ENCODE measurements around the gene C5. TPM values are rescaled to one million over a fixed set of nuclear protein-coding genes. Genes with fewer than 3 reads are reported as not detected.

The C5 gene
- polyA plus RNA-seq, 1 of the 3 experiments (the other 2 are of a cell fraction): 1.8 TPM

DNA sequence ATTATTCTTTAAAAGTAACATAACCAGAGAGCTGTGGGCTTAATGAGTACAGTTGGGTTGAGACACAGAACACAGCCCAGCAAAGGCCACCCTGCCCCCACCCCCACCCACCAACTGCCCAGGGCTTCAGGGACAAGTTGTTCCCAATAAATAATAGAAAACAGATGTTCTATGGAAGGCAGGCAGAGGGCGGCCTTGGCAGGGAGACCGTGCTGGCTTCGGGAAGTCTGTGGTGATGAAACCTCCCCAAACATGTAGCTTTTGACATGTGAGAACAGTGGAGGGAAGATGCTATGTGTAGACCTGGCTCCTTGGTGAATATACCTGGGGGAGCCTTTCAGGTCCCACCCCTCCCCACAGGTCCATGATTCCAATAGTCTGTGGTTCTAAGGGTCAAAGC is 133.5 kb downstream of the C5 start:
- TF ChIP-seq POLR2AphosphoS5 (IDR thresholded peaks at IDR 0.05; ENCODE audit: low read depth, low read length) (no peak), NFIC (IDR thresholded peaks at IDR 0.05; ENCODE audit: borderline replicate concordance) (peak; percentile 22; the same call in 1 of the 2 replicates), EP300 (IDR thresholded peaks at IDR 0.05; ENCODE audit: borderline replicate concordance in 1 of 2, low read depth in 1 of 2, low read length in 1 of 2) (peak in 1 of 2 experiments; percentile 63; a peak in 1 of 4 replicates), ELF1 (IDR thresholded peaks at IDR 0.05) (no peak), TCF12 (IDR thresholded peaks at IDR 0.05) (peak; percentile 89), TAF1 (IDR thresholded peaks at IDR 0.05; ENCODE audit: borderline replicate concordance, low read depth, low read length) (no peak), RAD21 (IDR thresholded peaks at IDR 0.05; ENCODE audit: low read length) (peak; percentile 52), CHD2 (IDR thresholded peaks at IDR 0.05; ENCODE audit: low read length, partially characterized antibody) (peak; percentile 55), SIN3A (IDR thresholded peaks at IDR 0.05; ENCODE audit: borderline replicate concordance, low read depth, low read length) (no peak), RXRA (IDR thresholded peaks at IDR 0.05; ENCODE audit: borderline replicate concordance, low read depth) (no peak), TEAD4 (IDR thresholded peaks at IDR 0.05; ENCODE audit: borderline replicate concordance, insufficient read depth) (no peak), FOXM1 (IDR thresholded peaks at IDR 0.05; ENCODE audit: low read depth) (no peak), RCOR1 (IDR thresholded peaks at IDR 0.05; ENCODE audit: low read length) (no peak), NRF1 (IDR thresholded peaks at IDR 0.05; ENCODE audit: low read depth, low read length) (no peak), EZH2phosphoT487 (IDR thresholded peaks at IDR 0.05; ENCODE audit: borderline replicate concordance, low read depth) (no peak)
- TF ChIP-seq, protein P1, sequence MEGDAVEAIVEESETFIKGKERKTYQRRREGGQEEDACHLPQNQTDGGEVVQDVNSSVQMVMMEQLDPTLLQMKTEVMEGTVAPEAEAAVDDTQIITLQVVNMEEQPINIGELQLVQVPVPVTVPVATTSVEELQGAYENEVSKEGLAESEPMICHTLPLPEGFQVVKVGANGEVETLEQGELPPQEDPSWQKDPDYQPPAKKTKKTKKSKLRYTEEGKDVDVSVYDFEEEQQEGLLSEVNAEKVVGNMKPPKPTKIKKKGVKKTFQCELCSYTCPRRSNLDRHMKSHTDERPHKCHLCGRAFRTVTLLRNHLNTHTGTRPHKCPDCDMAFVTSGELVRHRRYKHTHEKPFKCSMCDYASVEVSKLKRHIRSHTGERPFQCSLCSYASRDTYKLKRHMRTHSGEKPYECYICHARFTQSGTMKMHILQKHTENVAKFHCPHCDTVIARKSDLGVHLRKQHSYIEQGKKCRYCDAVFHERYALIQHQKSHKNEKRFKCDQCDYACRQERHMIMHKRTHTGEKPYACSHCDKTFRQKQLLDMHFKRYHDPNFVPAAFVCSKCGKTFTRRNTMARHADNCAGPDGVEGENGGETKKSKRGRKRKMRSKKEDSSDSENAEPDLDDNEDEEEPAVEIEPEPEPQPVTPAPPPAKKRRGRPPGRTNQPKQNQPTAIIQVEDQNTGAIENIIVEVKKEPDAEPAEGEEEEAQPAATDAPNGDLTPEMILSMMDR (IDR thresholded peaks at IDR 0.05): peak; percentile 17; the same call in 1 of the 2 replicates
- TF ChIP-seq, protein P2, sequence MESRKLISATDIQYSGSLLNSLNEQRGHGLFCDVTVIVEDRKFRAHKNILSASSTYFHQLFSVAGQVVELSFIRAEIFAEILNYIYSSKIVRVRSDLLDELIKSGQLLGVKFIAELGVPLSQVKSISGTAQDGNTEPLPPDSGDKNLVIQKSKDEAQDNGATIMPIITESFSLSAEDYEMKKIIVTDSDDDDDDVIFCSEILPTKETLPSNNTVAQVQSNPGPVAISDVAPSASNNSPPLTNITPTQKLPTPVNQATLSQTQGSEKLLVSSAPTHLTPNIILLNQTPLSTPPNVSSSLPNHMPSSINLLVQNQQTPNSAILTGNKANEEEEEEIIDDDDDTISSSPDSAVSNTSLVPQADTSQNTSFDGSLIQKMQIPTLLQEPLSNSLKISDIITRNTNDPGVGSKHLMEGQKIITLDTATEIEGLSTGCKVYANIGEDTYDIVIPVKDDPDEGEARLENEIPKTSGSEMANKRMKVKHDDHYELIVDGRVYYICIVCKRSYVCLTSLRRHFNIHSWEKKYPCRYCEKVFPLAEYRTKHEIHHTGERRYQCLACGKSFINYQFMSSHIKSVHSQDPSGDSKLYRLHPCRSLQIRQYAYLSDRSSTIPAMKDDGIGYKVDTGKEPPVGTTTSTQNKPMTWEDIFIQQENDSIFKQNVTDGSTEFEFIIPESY (IDR thresholded peaks at IDR 0.05; ENCODE audit: borderline replicate concordance, low read depth): no peak
- TF ChIP-seq, protein P3, sequence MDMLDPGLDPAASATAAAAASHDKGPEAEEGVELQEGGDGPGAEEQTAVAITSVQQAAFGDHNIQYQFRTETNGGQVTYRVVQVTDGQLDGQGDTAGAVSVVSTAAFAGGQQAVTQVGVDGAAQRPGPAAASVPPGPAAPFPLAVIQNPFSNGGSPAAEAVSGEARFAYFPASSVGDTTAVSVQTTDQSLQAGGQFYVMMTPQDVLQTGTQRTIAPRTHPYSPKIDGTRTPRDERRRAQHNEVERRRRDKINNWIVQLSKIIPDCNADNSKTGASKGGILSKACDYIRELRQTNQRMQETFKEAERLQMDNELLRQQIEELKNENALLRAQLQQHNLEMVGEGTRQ (IDR thresholded peaks at IDR 0.05; ENCODE audit: borderline replicate concordance, low read depth, low read length): no peak
- Histone ChIP-seq H3K9me2 (no peaks in the 10 kb centered on the region), H3K27ac (ENCODE audit: low read depth in 2 of 2, low read length in 1 of 2) (peak overlapping the region in 1 of 2 experiments; percentile 95; a peak in 2 of 4 replicates), H3K9me3 (no peaks in the 10 kb centered on the region), H3K79me2 (ENCODE audit: insufficient read depth) (no peaks in the 10 kb centered on the region), H2AFZ (ENCODE audit: low read depth) (no peak overlapping the region), H3K36me3 (replicated peaks in 1 of 2; ENCODE audit: control insufficient read depth in 1 of 2, insufficient read depth in 2 of 2, low read length in 1 of 2) (no peaks in the 10 kb centered on the region), H3K27me3 (ENCODE audit: insufficient read depth) (no peaks in the 10 kb centered on the region), H3K4me3 (ENCODE audit: low read depth in 2 of 2, low read length in 1 of 2) (no peak overlapping the region), H3F3A (replicated peaks; ENCODE audit: insufficient read depth) (peaks cover 5% of the 10 kb centered on the region), H4K20me1 (ENCODE audit: insufficient read depth) (no peaks in the 10 kb centered on the region), H3K4me1 (ENCODE audit: control insufficient read depth in 1 of 2, insufficient read depth in 2 of 2, low read depth in 1 of 2, low read length in 1 of 2) (peaks cover 27 to 62% of the 10 kb centered on the region in 2 experiments), H3K9ac (no peak overlapping the region), H3K4me2 (peak overlapping the region; percentile 37; the same call in 1 of the 2 replicates)
- DNase-seq: peak; percentile 78
- POLR2A ChIA-PET: interaction anchor here (0.6 to 2.3 kb wide), 8 partner anchors 16 to 168 kb away, joined by 3 to 10 read pairs (median 4); partner anchors contain the start of genes FBXW2 and PHF19
- 14% methylated on average over 3 of the region's 3 CpGs for WGBS (ENCODE audit: low lambda C conversion rate)
- CTCF ChIA-PET: interaction anchor here (0.6 to 1.7 kb wide), 9 partner anchors 9 to 330 kb away, joined by 3 to 9 read pairs (median 3); no protein-coding TSS in a partner anchor

Measured in SK-N-SH (cell line).